GM23248 (cell line): Measurements from ENCODE around the gene RABGAP1L. TPM values are rescaled to one million over a fixed set of nuclear protein-coding genes. Genes with fewer than 3 reads are reported as not detected.

Source experiments
- DNase-seq: peaks from one replicate; pipeline ENCODE4 v3.0.0-alpha.2; 2015
- H2AFZ ChIP-seq: fragments of 200-600 bp; sonication (generic); 2 replicates; pipeline ENCODE4 v1.6.1; 2016; ENCODE audit warnings: antibody characterized with exemption
- H3F3A ChIP-seq: fragments of 200-600 bp; sonication (generic); 2 replicates; pipeline ENCODE4 v1.6.1; 2016; ENCODE audit warnings: mild to moderate bottlenecking, antibody characterized with exemption, mixed run types; ENCODE audit not compliant: insufficient read depth
- H3K27ac ChIP-seq: fragments of 200-600 bp; sonication (generic); 2 replicates; pipeline ENCODE4 v1.5.1; 2016; ENCODE audit warnings: mild to moderate bottlenecking
- H3K27me3 ChIP-seq: fragments of 200-600 bp; sonication (generic); replicated peaks from 2 replicates; pipeline ENCODE4 v1.6.1; 2016; ENCODE audit warnings: mild to moderate bottlenecking; ENCODE audit not compliant: insufficient read depth
- H3K36me3 ChIP-seq: fragments of 200-600 bp; sonication (generic); 2 replicates; pipeline ENCODE4 v1.6.1; 2016; ENCODE audit warnings: low read depth, mild to moderate bottlenecking
- H3K4me1 ChIP-seq: fragments of 200-600 bp; sonication (generic); 2 replicates; pipeline ENCODE4 v1.6.1; 2016; ENCODE audit warnings: mild to moderate bottlenecking; ENCODE audit not compliant: insufficient read depth
- H3K4me2 ChIP-seq: fragments of 200-600 bp; sonication (generic); one replicate; pipeline ENCODE4 v1.6.1; 2016; ENCODE audit warnings: mild to moderate bottlenecking; ENCODE audit not compliant: unreplicated experiment
- H3K4me3 ChIP-seq: fragments of 200-600 bp; sonication (generic); 2 replicates; pipeline ENCODE4 v1.5.1; 2016; ENCODE audit warnings: mild to moderate bottlenecking
- H3K79me2 ChIP-seq: fragments of 200-600 bp; sonication (generic); 2 replicates; pipeline ENCODE4 v1.6.1; 2016; ENCODE audit warnings: mild to moderate bottlenecking; ENCODE audit not compliant: insufficient read depth
- H3K9ac ChIP-seq: fragments of 200-600 bp; sonication (generic); 2 replicates; pipeline ENCODE4 v1.6.1; 2016; ENCODE audit warnings: mild to moderate bottlenecking
- H3K9me2 ChIP-seq: fragments of 200-600 bp; sonication (generic); 2 replicates; pipeline ENCODE4 v1.6.1; 2016; ENCODE audit warnings: mixed run types, mild to moderate bottlenecking, moderate library complexity; ENCODE audit not compliant: insufficient read depth
- H3K9me3 ChIP-seq: fragments of 200-600 bp; sonication (generic); one replicate; pipeline ENCODE4 v1.6.1; 2017; ENCODE audit warnings: low read depth
- H4K20me1 ChIP-seq: fragments of 200-600 bp; sonication (generic); 2 replicates; pipeline ENCODE4 v1.6.0; 2016; ENCODE audit not compliant: insufficient read depth
- EZH2 ChIP-seq: fragments of 200-600 bp; sonication (generic); IDR thresholded peaks from 2 replicates; pipeline ENCODE4 v1.6.1; 2018; ENCODE audit warnings: antibody characterized with exemption, mild to moderate bottlenecking; ENCODE audit not compliant: insufficient read depth, poor library complexity, severe bottlenecking
- EZH2phosphoT487 ChIP-seq: fragments of 200-600 bp; sonication (generic); IDR thresholded peaks from 2 replicates; pipeline ENCODE4 v1.6.1; 2018; ENCODE audit warnings: antibody characterized with exemption, moderate library complexity, mild to moderate bottlenecking, low read depth; ENCODE audit not compliant: insufficient read depth
- WGBS, 2 experiments: methylation state at CpG; one replicate each; pipeline ENCODE4 v1.1.6; 2015 to 2017; ENCODE audit warnings: low lambda C conversion rate in 2 of 2, low coverage in 1 of 2; ENCODE audit errors: missing lambda C conversion rate in 2 of 2; 5-methylcytosine and 5-hydroxymethylcytosine counted together
- in situ Hi-C: fragments of 300-500 bp; cut with MboI; formaldehyde crosslinking; loops from 2 replicates; pipeline ENCODE4 v1.15.0; 2020
- polyA plus RNA-seq: library from polyadenylated mRNA; unstranded; fragments of >200 nt; fragmentation: Nextera tagmentation; extraction: Ambion mirVana; gene quantifications from 2 replicates; pipeline ENCODE4 v1.2.1, GENCODE V29; 2016
- total RNA-seq: library from RNA; depleted of rRNA; stranded (reverse); fragments of >200 nt; shearing (Covaris generic); gene quantifications from 2 replicates; pipeline ENCODE4 v1.2.3, GENCODE V29; 2014

Gene RABGAP1L
- total and polyA plus RNA-seq, 2 experiments from 2014 or later = 13.7 to 21.6 TPM

- Histone ChIP-seq H3K9me2 (no peaks in the 10 kb centered on the region), H3K4me1 (no peaks in the 10 kb centered on the region), H3K79me2 (no peaks in the 10 kb centered on the region), H2AFZ (no peak overlapping the region), H3K4me3 (no peak overlapping the region), H3F3A (no peaks in the 10 kb centered on the region), H3K4me2 (no peak overlapping the region), H3K27ac (no peak overlapping the region), H3K9me3 (no peaks in the 10 kb centered on the region), H4K20me1 (no peaks in the 10 kb centered on the region), H3K27me3 (no peaks in the 10 kb centered on the region), H3K9ac (no peak overlapping the region), H3K36me3 (no peaks in the 10 kb centered on the region)
- DNase-seq = no peak
- in situ Hi-C loops = loop anchor here (10.0 kb wide), 1 partner anchor 199 kb away; no protein-coding TSS in a partner anchor
- WGBS, 2 experiments = 88 to 89% methylated on average over 2 of the region's 2 CpGs
- TF ChIP-seq EZH2phosphoT487 = no peak
- TF ChIP-seq EZH2 = no peak
Observed at GRCh38 chr1:174775621-174776020, 616.3 kb downstream of the RABGAP1L start.

- Histone ChIP-seq H3K27ac (no peak overlapping the region), H3K4me1 (no peaks in the 10 kb centered on the region), H3K27me3 (no peaks in the 10 kb centered on the region), H3K9me2 (no peaks in the 10 kb centered on the region), H3K4me3 (no peak overlapping the region), H3K9ac (no peak overlapping the region), H3K4me2 (no peak overlapping the region), H3K79me2 (no peaks in the 10 kb centered on the region), H4K20me1 (no peaks in the 10 kb centered on the region), H3K36me3 (no peaks in the 10 kb centered on the region), H2AFZ (no peak overlapping the region), H3F3A (no peaks in the 10 kb centered on the region), H3K9me3 (no peaks in the 10 kb centered on the region)
- in situ Hi-C loops = loop anchor here (10.0 kb wide), 1 partner anchor 198 kb away; no protein-coding TSS in a partner anchor
- no peak for DNase-seq
- WGBS, 2 experiments = 92 to 95% methylated on average over 2 of the region's 2 CpGs
- no peak for TF ChIP-seq EZH2phosphoT487
- TF ChIP-seq EZH2 = no peak
Observed at GRCh38 chr1:174777262-174777661, 617.9 kb downstream of the RABGAP1L start.

GRCh38 chr1:174785510-174785909, 626.2 kb downstream of the RABGAP1L start:
- Histone ChIP-seq H3K36me3 (no peaks in the 10 kb centered on the region), H3F3A (peaks cover 26% of the 10 kb centered on the region), H3K79me2 (no peaks in the 10 kb centered on the region), H3K9ac (no peak overlapping the region), H3K9me3 (no peaks in the 10 kb centered on the region), H3K27ac (no peak overlapping the region), H3K9me2 (no peaks in the 10 kb centered on the region), H3K4me1 (peaks cover 20% of the 10 kb centered on the region), H3K4me2 (no peak overlapping the region), H3K27me3 (no peaks in the 10 kb centered on the region), H4K20me1 (no peaks in the 10 kb centered on the region), H2AFZ (no peak overlapping the region), H3K4me3 (no peak overlapping the region)
- in situ Hi-C loops = no loop called here
- no peak for DNase-seq
- WGBS, 2 experiments = 94 to 98% methylated on average over 6 of the region's 6 CpGs
- TF ChIP-seq EZH2 (no peak), EZH2phosphoT487 (no peak)

GRCh38 chr1:174786358-174786757, 627.0 kb downstream of the RABGAP1L start:
- no peaks in the 10 kb centered on the region for H3K27me3 ChIP-seq
- peaks cover 26% of the 10 kb centered on the region for H3F3A ChIP-seq
- no peaks in the 10 kb centered on the region for H3K9me3 ChIP-seq
- no peak for TF ChIP-seq EZH2phosphoT487
- TF ChIP-seq EZH2 = no peak
- in situ Hi-C loops = no loop called here
- H3K79me2 ChIP-seq = no peaks in the 10 kb centered on the region
- no peak for DNase-seq
- no peaks in the 10 kb centered on the region for H3K36me3 ChIP-seq
- H3K4me1 ChIP-seq = peaks cover 20% of the 10 kb centered on the region
- WGBS, 2 experiments = 47 to 49% methylated on average over 2 of the region's 2 CpGs
- no peak overlapping the region for H3K4me3 ChIP-seq
- H3K4me2 ChIP-seq = no peak overlapping the region
- H2AFZ ChIP-seq = no peak overlapping the region
- H3K9ac ChIP-seq = no peak overlapping the region
- no peaks in the 10 kb centered on the region for H4K20me1 ChIP-seq
- no peaks in the 10 kb centered on the region for H3K9me2 ChIP-seq
- no peak overlapping the region for H3K27ac ChIP-seq

GRCh38 chr1:174786760-174787159, 627.4 kb downstream of the RABGAP1L start:
- no peak for DNase-seq
- peaks cover 20% of the 10 kb centered on the region for H3K4me1 ChIP-seq
- H3K79me2 ChIP-seq = no peaks in the 10 kb centered on the region
- TF ChIP-seq EZH2 = no peak
- TF ChIP-seq EZH2phosphoT487 = no peak
- no peaks in the 10 kb centered on the region for H3K27me3 ChIP-seq
- H3F3A ChIP-seq = peaks cover 26% of the 10 kb centered on the region
- in situ Hi-C loops = no loop called here
- no peak overlapping the region for H3K27ac ChIP-seq
- H3K36me3 ChIP-seq = no peaks in the 10 kb centered on the region
- no peaks in the 10 kb centered on the region for H3K9me3 ChIP-seq
- no peaks in the 10 kb centered on the region for H3K9me2 ChIP-seq
- H2AFZ ChIP-seq = no peak overlapping the region
- no peak overlapping the region for H3K4me3 ChIP-seq
- WGBS, 2 experiments = 89 to 93% methylated on average over 4 of the region's 4 CpGs
- no peak overlapping the region for H3K9ac ChIP-seq
- no peak overlapping the region for H3K4me2 ChIP-seq
- H4K20me1 ChIP-seq = no peaks in the 10 kb centered on the region
